ENCODE results near the gene TNRC6B.
A peak's percentile ranks its signal among the peaks of the same experiment; 100 is the strongest.

Gene TNRC6B

GRCh38 chr22:40270748-40271373 is 93.1 kb downstream of the TNRC6B start:
- TF ChIP-seq ZFP37 (tag by site-specific recombination; IDR thresholded peaks at IDR 0.05) (no peak), ZNF677 (tag by site-specific recombination; IDR thresholded peaks at IDR 0.05) (no peak), MYNN (tag by site-specific recombination; IDR thresholded peaks at IDR 0.05; ENCODE audit: borderline replicate concordance) (0 out of 2 replicates have a peak, but pooled peaks have one; percentile 40), ZNF114 (tag by site-specific recombination; IDR thresholded peaks at IDR 0.05) (no peak)
- CTCF ChIA-PET: no interaction called here
- Histone ChIP-seq H3K36me3 (ENCODE audit: control insufficient read depth in 2 of 2, insufficient read depth in 1 of 2, low read length in 2 of 2) (peaks cover 11 to 36% of the 10 kb centered on the region in 2 experiments; a peak in 2 of 3 replicates), H3K27ac (ENCODE audit: extremely low read depth, low read depth, low read length) (no peak overlapping the region), H3K4me1 (ENCODE audit: control insufficient read depth, insufficient read depth, low read length) (no peaks in the 10 kb centered on the region), H3K4me3 (ENCODE audit: low read depth, low read length) (no peak overlapping the region), H3K9me3 (ENCODE audit: control insufficient read depth, insufficient read depth, low read depth, low read length) (no peaks in the 10 kb centered on the region)
- POLR2A ChIA-PET: interaction anchor here (0.5 kb wide), 1 partner anchor 20 kb away, joined by 8 read pairs; no protein-coding TSS in a partner anchor

DNA sequence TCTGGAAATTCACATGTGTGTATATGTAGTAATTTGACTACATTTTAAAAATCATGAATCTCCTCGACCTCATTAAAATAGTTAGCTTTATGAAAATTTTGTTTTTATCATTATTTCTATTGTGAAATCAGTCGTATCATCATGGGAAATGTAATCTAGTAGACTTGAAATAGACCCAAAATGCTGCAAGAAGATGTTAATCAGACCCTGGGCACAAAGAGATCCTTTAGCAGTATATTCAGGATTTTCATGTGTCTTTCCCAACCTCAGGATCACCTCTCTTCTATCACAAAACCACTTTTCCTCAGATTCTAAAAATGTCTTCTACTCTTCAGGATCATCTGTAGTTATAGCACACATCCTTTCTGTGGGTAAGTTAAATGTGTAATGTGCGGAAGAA is 93.7 kb downstream of the TNRC6B start:
- TF ChIP-seq REPIN1 (tag by site-specific recombination; IDR thresholded peaks at IDR 0.05; ENCODE audit: low read depth) (no peak), ZNF157 (tag by site-specific recombination; IDR thresholded peaks at IDR 0.05) (no peak), ZSCAN18 (tag by site-specific recombination; IDR thresholded peaks at IDR 0.05) (no peak), SETDB1 (IDR thresholded peaks at IDR 0.05; ENCODE audit: insufficient read length, low read length) (no peak), ZNF354C (tag by site-specific recombination; IDR thresholded peaks at IDR 0.05; ENCODE audit: borderline replicate concordance, low read depth) (no peak), WT1 (tag by site-specific recombination; IDR thresholded peaks at IDR 0.05) (no peak), ZNF670 (tag by site-specific recombination; IDR thresholded peaks at IDR 0.05; ENCODE audit: low read depth) (no peak), MZF1 (tag by site-specific recombination; IDR thresholded peaks at IDR 0.05; ENCODE audit: borderline replicate concordance) (no peak)
- TF ChIP-seq, protein P1, sequence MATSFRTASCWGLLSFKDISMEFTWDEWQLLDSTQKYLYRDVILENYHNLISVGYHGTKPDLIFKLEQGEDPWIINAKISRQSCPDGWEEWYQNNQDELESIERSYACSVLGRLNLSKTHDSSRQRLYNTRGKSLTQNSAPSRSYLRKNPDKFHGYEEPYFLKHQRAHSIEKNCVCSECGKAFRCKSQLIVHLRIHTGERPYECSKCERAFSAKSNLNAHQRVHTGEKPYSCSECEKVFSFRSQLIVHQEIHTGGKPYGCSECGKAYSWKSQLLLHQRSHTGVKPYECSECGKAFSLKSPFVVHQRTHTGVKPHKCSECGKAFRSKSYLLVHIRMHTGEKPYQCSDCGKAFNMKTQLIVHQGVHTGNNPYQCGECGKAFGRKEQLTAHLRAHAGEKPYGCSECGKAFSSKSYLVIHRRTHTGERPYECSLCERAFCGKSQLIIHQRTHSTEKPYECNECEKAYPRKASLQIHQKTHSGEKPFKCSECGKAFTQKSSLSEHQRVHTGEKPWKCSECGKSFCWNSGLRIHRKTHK (tag by site-specific recombination; IDR thresholded peaks at IDR 0.05): no peak
- TF ChIP-seq, protein P2, sequence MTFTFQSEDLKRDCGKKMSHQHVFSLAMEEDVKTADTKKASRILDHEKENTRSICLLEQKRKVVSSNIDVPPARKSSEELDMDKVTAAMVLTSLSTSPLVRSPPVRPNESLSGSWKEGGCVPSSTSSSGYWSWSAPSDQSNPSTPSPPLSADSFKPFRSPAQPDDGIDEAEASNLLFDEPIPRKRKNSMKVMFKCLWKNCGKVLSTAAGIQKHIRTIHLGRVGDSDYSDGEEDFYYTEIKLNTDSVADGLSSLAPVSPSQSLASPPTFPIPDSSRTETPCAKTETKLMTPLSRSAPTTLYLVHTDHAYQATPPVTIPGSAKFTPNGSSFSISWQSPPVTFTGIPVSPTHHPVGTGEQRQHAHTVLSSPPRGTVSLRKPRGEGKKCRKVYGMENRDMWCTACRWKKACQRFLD (tag by site-specific recombination; IDR thresholded peaks at IDR 0.05): no peak
- TF ChIP-seq, protein P3, sequence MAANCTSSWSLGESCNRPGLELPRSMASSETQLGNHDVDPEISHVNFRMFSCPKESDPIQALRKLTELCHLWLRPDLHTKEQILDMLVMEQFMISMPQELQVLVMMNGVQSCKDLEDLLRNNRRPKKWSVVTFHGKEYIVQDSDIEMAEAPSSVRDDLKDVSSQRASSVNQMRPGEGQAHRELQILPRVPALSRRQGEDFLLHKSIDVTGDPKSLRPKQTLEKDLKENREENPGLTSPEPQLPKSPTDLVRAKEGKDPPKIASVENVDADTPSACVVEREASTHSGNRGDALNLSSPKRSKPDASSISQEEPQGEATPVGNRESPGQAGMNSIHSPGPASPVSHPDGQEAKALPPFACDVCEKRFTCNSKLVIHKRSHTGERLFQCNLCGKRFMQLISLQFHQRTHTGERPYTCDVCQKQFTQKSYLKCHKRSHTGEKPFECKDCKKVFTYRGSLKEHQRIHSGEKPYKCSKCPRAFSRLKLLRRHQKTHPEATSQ (tag by site-specific recombination; IDR thresholded peaks at IDR 0.05): no peak
- TF ChIP-seq, protein P4, sequence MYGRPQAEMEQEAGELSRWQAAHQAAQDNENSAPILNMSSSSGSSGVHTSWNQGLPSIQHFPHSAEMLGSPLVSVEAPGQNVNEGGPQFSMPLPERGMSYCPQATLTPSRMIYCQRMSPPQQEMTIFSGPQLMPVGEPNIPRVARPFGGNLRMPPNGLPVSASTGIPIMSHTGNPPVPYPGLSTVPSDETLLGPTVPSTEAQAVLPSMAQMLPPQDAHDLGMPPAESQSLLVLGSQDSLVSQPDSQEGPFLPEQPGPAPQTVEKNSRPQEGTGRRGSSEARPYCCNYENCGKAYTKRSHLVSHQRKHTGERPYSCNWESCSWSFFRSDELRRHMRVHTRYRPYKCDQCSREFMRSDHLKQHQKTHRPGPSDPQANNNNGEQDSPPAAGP (tag by site-specific recombination; IDR thresholded peaks at IDR 0.05): no peak
- Histone ChIP-seq H3K4me3 (ENCODE audit: low read depth, low read length) (no peak overlapping the region), H3K9me3 (ENCODE audit: control insufficient read depth, insufficient read depth, low read depth, low read length) (no peaks in the 10 kb centered on the region), H3K27ac (ENCODE audit: extremely low read depth, low read depth, low read length) (no peak overlapping the region), H3K36me3 (ENCODE audit: control insufficient read depth in 2 of 2, insufficient read depth in 1 of 2, low read length in 2 of 2) (peaks cover 11 to 30% of the 10 kb centered on the region in 2 experiments; a peak in 2 of 3 replicates), H3K4me1 (ENCODE audit: control insufficient read depth, insufficient read depth, low read length) (no peaks in the 10 kb centered on the region)
- CTCF ChIA-PET: no interaction called here
- POLR2A ChIA-PET: interaction anchor here (0.5 kb wide), 1 partner anchor 20 kb away, joined by 8 read pairs; no protein-coding TSS in a partner anchor
